Measurements from ENCODE around the gene RO60.
"Not testable (repeated sequence)": the region's sequence is repeated elsewhere in the genome, so short reads cannot be mapped to it uniquely, and the experiment has no call there.

The RO60 gene

GRCh38 chr1:193059282-193060114, at the start of gene RO60, which contains the start of gene UCHL5:
Gene RO60, plus strand, starts transcription at chr1:193059612. Its CDS starts 9,443 bp downstream, at chr1:193069055.
Gene UCHL5, minus strand, starts transcription at chr1:193059360. Its CDS starts 100 bp downstream, at chr1:193059260.
- DNase-seq: peak; percentile 98

GRCh38 chr1:193011406-193011805, 48.0 kb upstream of the RO60 start:
- DNase-seq: no peak

- no peak for DNase-seq
Measured at GRCh38 chr1:193013005-193013404, 46.4 kb upstream of the RO60 start.

GRCh38 chr1:193013707-193014106, 45.7 kb upstream of the RO60 start:
- DNase-seq: no peak

GRCh38 chr1:193014400-193014799, 45.0 kb upstream of the RO60 start:
- DNase-seq: no peak

GRCh38 chr1:193016788-193017187, 42.6 kb upstream of the RO60 start:
- no peak for DNase-seq

GRCh38 chr1:193019442-193020026, 39.9 kb upstream of the RO60 start:
- peak; percentile 50 for DNase-seq

- no peak for DNase-seq
Measured at GRCh38 chr1:193025218-193025617, 34.2 kb upstream of the RO60 start.

- no peak for DNase-seq
Measured at GRCh38 chr1:193030280-193030679, 29.1 kb upstream of the RO60 start.

GRCh38 chr1:193031431-193031830, 28.0 kb upstream of the RO60 start:
- DNase-seq: peak; percentile 10

- not testable (repeated sequence) for DNase-seq
Measured at GRCh38 chr1:193032643-193033427, 26.6 kb upstream of the RO60 start.

- DNase-seq: no peak
Measured at GRCh38 chr1:193033610-193034009, 25.8 kb upstream of the RO60 start.

GRCh38 chr1:193036337-193037047, 22.9 kb upstream of the RO60 start:
- DNase-seq: no peak

- DNase-seq: no peak
Measured at GRCh38 chr1:193040011-193040410, 19.4 kb upstream of the RO60 start.

- DNase-seq: no peak
Measured at GRCh38 chr1:193042766-193043691, 16.4 kb upstream of the RO60 start.

GRCh38 chr1:193048913-193049312, 10.5 kb upstream of the RO60 start:
- not testable (repeated sequence) for DNase-seq

- DNase-seq: no peak
Measured at GRCh38 chr1:193054169-193054675, 5.2 kb upstream of the RO60 start.

GRCh38 chr1:193058529-193059281, 707 bp upstream of the RO60 start:
- DNase-seq: peak; percentile 86

GRCh38 chr1:193060115-193060403, 647 bp downstream of the RO60 start:
- DNase-seq: no peak

GRCh38 chr1:193060406-193060805, 994 bp downstream of the RO60 start:
- DNase-seq: no peak

GRCh38 chr1:193060938-193061337, 1.5 kb downstream of the RO60 start:
- DNase-seq: peak; percentile 43

Data from activated CD4-positive, alpha-beta T cell treated with anti-CD3 and anti-CD28 coated beads, Interleukin-10, Interleukin-2, amounts not matched to agents 100 ng/mL and 50 ng/mL, durations not matched to agents 16 hours and 8 hours (primary cell).